Stimulated activated naive CD4-positive, alpha-beta T cell treated with Interleukin-2 at 50 U/mL for 16 hours (primary cell): ENCODE results near the gene MAZ.

Experiments
- DNase-seq: peaks from one replicate; lab custom pipeline; 2025; lab: John Stamatoyannopoulos, UW

Gene MAZ

GRCh38 chr16:29809850-29810698 is 3.7 kb downstream of the MAZ start:
- peak; percentile 34 for DNase-seq

- no peak for DNase-seq
Observed at GRCh38 chr16:29810699-29811169, 4.4 kb downstream of the MAZ start.

- DNase-seq: peak; percentile 72
Observed at GRCh38 chr16:29811170-29811895, 5.0 kb downstream of the MAZ start.

- peak; percentile 49 for DNase-seq
Observed at GRCh38 chr16:29811896-29812665, 5.8 kb downstream of the MAZ start, which contains the start of gene PRRT2. Gene PRRT2, plus strand, starts transcription at chr16:29812193. Its CDS starts 862 bp downstream, at chr16:29813055.

- no peak for DNase-seq
Observed at GRCh38 chr16:29812754-29813643, 6.7 kb downstream of the MAZ start.

- no peak for DNase-seq
Observed at GRCh38 chr16:29813644-29814562, 7.6 kb downstream of the MAZ start.

GRCh38 chr16:29814592-29814991 is 8.3 kb downstream of the MAZ start:
- DNase-seq: no peak

- peak; percentile 64 for DNase-seq
Observed at GRCh38 chr16:29815032-29815721, 8.8 kb downstream of the MAZ start.

- peak; percentile 97 for DNase-seq
Observed at GRCh38 chr16:29815793-29816693, 9.7 kb downstream of the MAZ start, which contains the start of gene PAGR1. Gene PAGR1, plus strand, starts transcription at chr16:29816152. Its CDS starts 374 bp downstream, at chr16:29816526.

- DNase-seq: peak; percentile 58
Observed at GRCh38 chr16:29816694-29817441, 10.5 kb downstream of the MAZ start.

GRCh38 chr16:29818082-29818481 is 11.8 kb downstream of the MAZ start:
- no peak for DNase-seq

- no peak for DNase-seq
Observed at GRCh38 chr16:29819506-29819905, 13.2 kb downstream of the MAZ start.

- DNase-seq: peak; percentile 36
Observed at GRCh38 chr16:29820271-29820701, 14.0 kb downstream of the MAZ start, which contains the start of gene MVP. Gene MVP, plus strand, starts transcription at chr16:29820462. Its CDS starts 10,088 bp downstream, at chr16:29830550.

GRCh38 chr16:29820730-29821642 is 14.7 kb downstream of the MAZ start:
- DNase-seq: peak; percentile 42

- no peak for DNase-seq
Observed at GRCh38 chr16:29821643-29822115, 15.3 kb downstream of the MAZ start.

- no peak for DNase-seq
Observed at GRCh38 chr16:29824589-29825144, 18.3 kb downstream of the MAZ start.
